Ascending aorta (tissue), 2 donors: Measurements from ENCODE around the gene MROH2A. TPM values are rescaled to one million over a fixed set of nuclear protein-coding genes. Genes with fewer than 3 reads are reported as not detected.

Experiments used
- DNase-seq, 2 donors: peaks; one replicate each; pipeline ENCODE4 v3.0.0-alpha.2; 2019; ENCODE audit warnings: low spot score in 2 of 2
- H3K27ac ChIP-seq, 2 donors: fragments of 200-600 bp; sonication (generic); one replicate each; pipeline ENCODE4 v1.5.1; 2016 to 2017; ENCODE audit warnings: mild to moderate bottlenecking in 1 of 2
- H3K27me3 ChIP-seq: fragments of 200-600 bp; sonication (generic); one replicate; pipeline ENCODE4 v1.5.1; 2017
- H3K36me3 ChIP-seq, 2 donors: fragments of 200-600 bp; sonication (generic); one replicate each; pipeline ENCODE4 v1.5.1; 2016
- H3K4me1 ChIP-seq, 2 donors: fragments of 200-600 bp; sonication (generic); one replicate each; pipeline ENCODE4 v1.5.1; 2016 to 2017; ENCODE audit warnings: mild to moderate bottlenecking in 1 of 2
- H3K4me3 ChIP-seq, 2 donors: fragments of 200-600 bp; sonication (generic); one replicate each; pipeline ENCODE4 v1.5.1; 2016 to 2017; ENCODE audit warnings: mild to moderate bottlenecking in 1 of 2
- H3K9me3 ChIP-seq, 2 donors: fragments of 200-600 bp; sonication (generic); one replicate each; pipeline ENCODE4 v1.5.1; 2016
- intact Hi-C: fragments of 100-400 bp; cut with DNase I; formaldehyde crosslinking; loops from one replicate; pipeline ENCODE4 v1.15.1; 2023
- total RNA-seq: library from RNA; depleted of rRNA; stranded (reverse); fragments of >200 nt; gene quantifications from one replicate; pipeline ENCODE4 v1.1.0, GENCODE V29; 2016
- TF ChIP-seq, protein P1 (sequence below), 3 experiments: fragments of 200-600 bp in 2 of 3; fragments of 450-650 bp in 1 of 3; sonication (generic) in 2 of 3; IDR thresholded peaks; one replicate each; pipeline ENCODE4 v1.5.1; 2016 to 2019; ENCODE audit warnings: antibody characterized with exemption in 3 of 3, mild to moderate bottlenecking in 1 of 3, moderate library complexity in 1 of 3

The MROH2A gene
- total RNA-seq, 1 donor from 2014 or later, result not detected

DNA sequence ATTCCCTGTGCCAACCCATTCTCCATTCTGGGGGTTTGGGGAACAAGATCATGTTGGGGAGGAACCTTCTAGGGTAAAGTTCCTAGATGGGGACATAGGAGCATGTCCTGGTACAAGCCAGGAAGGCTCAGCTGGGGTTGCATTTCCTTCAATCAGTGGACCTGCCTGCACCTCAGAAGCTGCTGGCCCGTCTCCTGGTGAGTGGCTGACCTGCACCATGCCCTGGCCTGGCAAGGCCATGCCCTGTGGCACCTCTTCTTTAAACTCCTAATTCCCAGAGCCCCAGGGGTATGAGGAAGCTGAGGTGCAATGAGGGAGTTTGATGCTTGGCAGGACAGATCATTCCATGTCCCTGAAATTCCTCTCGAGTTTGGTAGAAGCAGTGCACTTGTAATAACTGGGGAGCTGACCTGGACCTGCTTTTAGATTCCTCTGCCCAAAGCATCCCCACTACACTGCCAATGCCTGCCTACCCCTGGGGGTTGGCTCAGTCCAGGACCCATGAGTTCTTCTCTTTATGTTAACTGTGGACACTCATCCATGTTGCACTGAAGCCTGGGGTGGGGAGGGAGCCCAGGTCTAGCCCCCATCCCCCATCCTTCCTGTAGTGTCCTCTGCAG lies 25.3 kb downstream of the MROH2A start:
- H3K36me3 ChIP-seq, result no peaks in the 10 kb centered on the region
- TF ChIP-seq, protein P1, sequence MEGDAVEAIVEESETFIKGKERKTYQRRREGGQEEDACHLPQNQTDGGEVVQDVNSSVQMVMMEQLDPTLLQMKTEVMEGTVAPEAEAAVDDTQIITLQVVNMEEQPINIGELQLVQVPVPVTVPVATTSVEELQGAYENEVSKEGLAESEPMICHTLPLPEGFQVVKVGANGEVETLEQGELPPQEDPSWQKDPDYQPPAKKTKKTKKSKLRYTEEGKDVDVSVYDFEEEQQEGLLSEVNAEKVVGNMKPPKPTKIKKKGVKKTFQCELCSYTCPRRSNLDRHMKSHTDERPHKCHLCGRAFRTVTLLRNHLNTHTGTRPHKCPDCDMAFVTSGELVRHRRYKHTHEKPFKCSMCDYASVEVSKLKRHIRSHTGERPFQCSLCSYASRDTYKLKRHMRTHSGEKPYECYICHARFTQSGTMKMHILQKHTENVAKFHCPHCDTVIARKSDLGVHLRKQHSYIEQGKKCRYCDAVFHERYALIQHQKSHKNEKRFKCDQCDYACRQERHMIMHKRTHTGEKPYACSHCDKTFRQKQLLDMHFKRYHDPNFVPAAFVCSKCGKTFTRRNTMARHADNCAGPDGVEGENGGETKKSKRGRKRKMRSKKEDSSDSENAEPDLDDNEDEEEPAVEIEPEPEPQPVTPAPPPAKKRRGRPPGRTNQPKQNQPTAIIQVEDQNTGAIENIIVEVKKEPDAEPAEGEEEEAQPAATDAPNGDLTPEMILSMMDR (IDR thresholded peaks at IDR 0.05), result no peak
- DNase-seq, result peak in 1 of 2 donors; percentile 53
- H3K4me1 ChIP-seq, result no peaks in the 10 kb centered on the region
- H3K4me3 ChIP-seq, result no peak overlapping the region
- intact Hi-C loops, result no loop called here
- H3K9me3 ChIP-seq, result no peaks in the 10 kb centered on the region
- H3K27me3 ChIP-seq, result no peaks in the 10 kb centered on the region
- no peak overlapping the region for H3K27ac ChIP-seq

- DNase-seq, result peak in 1 of 2 donors; percentile 53
- Histone ChIP-seq H3K36me3 (no peaks in the 10 kb centered on the region), H3K4me3 (no peak overlapping the region), H3K27ac (no peak overlapping the region), H3K27me3 (no peaks in the 10 kb centered on the region), H3K4me1 (no peaks in the 10 kb centered on the region), H3K9me3 (no peaks in the 10 kb centered on the region)
- TF ChIP-seq, protein P1 (IDR thresholded peaks at IDR 0.05), result no peak
- intact Hi-C loops, result no loop called here
These were observed 25.9 kb downstream of the MROH2A start for GRCh38 chr2:233803994-233804393.

- intact Hi-C loops, result no loop called here
- peak in 1 of 2 donors; percentile 42 for DNase-seq
- Histone ChIP-seq H3K27ac (no peak overlapping the region), H3K4me3 (no peak overlapping the region), H3K36me3 (no peaks in the 10 kb centered on the region), H3K27me3 (no peaks in the 10 kb centered on the region), H3K4me1 (no peaks in the 10 kb centered on the region), H3K9me3 (no peaks in the 10 kb centered on the region)
- TF ChIP-seq, protein P1 (IDR thresholded peaks at IDR 0.05), result no peak
These were observed 29.2 kb downstream of the MROH2A start for GRCh38 chr2:233807215-233807865.

GRCh38 chr2:233807966-233808935 lies 30.1 kb downstream of the MROH2A start:
- Histone ChIP-seq H3K4me1 (no peaks in the 10 kb centered on the region), H3K27me3 (no peaks in the 10 kb centered on the region), H3K4me3 (no peak overlapping the region), H3K36me3 (no peaks in the 10 kb centered on the region), H3K27ac (no peak overlapping the region), H3K9me3 (no peaks in the 10 kb centered on the region)
- no peak for DNase-seq
- TF ChIP-seq, protein P1 (IDR thresholded peaks at IDR 0.05), result no peak
- intact Hi-C loops, result no loop called here

GRCh38 chr2:233810385-233810784 lies 32.3 kb downstream of the MROH2A start:
- Histone ChIP-seq H3K4me1 (no peaks in the 10 kb centered on the region), H3K36me3 (no peaks in the 10 kb centered on the region), H3K4me3 (no peak overlapping the region), H3K9me3 (no peaks in the 10 kb centered on the region), H3K27ac (no peak overlapping the region), H3K27me3 (no peaks in the 10 kb centered on the region)
- DNase-seq, result no peak
- intact Hi-C loops, result no loop called here
- TF ChIP-seq, protein P1 (IDR thresholded peaks at IDR 0.05), result no peak
